GM12892 (cell line): ENCODE results near the gene CARNS1.

Experiments
- POLR2A ChIP-seq: IDR thresholded peaks from 2 replicates; pipeline ENCODE4 v1.6.1; 2011; ENCODE audit warnings: low read depth, low read length, control low read depth
- POLR2AphosphoS5 ChIP-seq: IDR thresholded peaks from 2 replicates; pipeline ENCODE4 v1.6.1; 2011; ENCODE audit warnings: low read depth, low read length, control low read depth
- TAF1 ChIP-seq: IDR thresholded peaks from 2 replicates; pipeline ENCODE4 v1.6.1; 2011; ENCODE audit warnings: low read depth, mild to moderate bottlenecking, control low read depth, low read length, borderline replicate concordance

DNA sequence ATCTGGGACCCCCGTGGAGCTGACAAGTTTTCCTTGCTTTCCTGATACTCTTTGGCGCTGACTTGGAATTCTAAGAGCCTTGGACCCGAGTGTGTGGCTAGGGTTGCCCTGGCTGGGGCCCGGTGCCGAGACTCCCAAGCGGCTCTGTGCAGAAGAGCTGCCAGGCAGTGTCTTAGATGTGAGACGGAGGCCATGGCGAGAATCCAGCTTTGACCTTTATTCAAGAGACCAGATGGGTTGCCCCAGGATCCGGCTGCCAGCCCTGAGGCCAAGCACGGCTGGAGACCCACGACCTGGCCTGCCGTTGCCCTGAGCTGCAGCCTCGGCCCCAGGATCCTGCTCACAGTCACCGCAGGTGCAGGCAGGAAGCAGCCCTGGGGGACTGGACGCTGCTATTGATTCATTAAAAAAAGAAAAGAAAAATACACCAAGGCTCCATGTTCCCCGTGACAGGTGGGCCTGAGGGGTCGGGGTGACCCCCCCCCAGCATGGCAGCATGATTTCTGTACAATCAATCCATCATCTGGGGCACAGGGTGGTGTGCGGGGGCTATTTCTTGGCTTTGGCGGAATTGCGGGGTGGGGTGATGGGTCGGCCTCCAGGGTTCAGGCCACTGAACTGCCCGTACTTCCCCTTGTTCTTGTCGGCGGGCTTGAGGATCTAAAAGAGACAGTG is 17.4 kb upstream of the CARNS1 start:
- TF ChIP-seq POLR2A, result no peak
- TF ChIP-seq POLR2AphosphoS5, result no peak; the same call in 1 of the 2 replicates
- no peak for TF ChIP-seq TAF1
